Gastroesophageal sphincter (tissue), 3 donors: Measurements from ENCODE around the gene MGARP.

Experiments used
- EP300 ChIP-seq: sonication (generic); formaldehyde crosslinking; IDR thresholded peaks from one replicate; pipeline ENCODE4 v1.6.1; 2017; ENCODE audit warnings: antibody characterized with exemption, mild to moderate bottlenecking
- POLR2A ChIP-seq, 2 donors: fragments of 450-650 bp; IDR thresholded peaks; one replicate each; pipeline ENCODE4 v1.6.1; 2017; ENCODE audit warnings: antibody characterized with exemption in 2 of 2, mild to moderate bottlenecking in 2 of 2, moderate library complexity in 1 of 2
- POLR2AphosphoS5 ChIP-seq: sonication (generic); formaldehyde crosslinking; IDR thresholded peaks from one replicate; pipeline ENCODE4 v1.6.1; 2017; ENCODE audit warnings: antibody characterized with exemption
- TF ChIP-seq, protein P1 (sequence below), 4 experiments: fragments of 200-600 bp in 2 of 4; fragments of 450-650 bp in 2 of 4; sonication (generic) in 1 of 4; IDR thresholded peaks; one replicate each; pipeline ENCODE4 v1.5.1; 2017 to 2019; ENCODE audit warnings: antibody characterized with exemption in 4 of 4, mild to moderate bottlenecking in 2 of 4, moderate library complexity in 2 of 4

DNA sequence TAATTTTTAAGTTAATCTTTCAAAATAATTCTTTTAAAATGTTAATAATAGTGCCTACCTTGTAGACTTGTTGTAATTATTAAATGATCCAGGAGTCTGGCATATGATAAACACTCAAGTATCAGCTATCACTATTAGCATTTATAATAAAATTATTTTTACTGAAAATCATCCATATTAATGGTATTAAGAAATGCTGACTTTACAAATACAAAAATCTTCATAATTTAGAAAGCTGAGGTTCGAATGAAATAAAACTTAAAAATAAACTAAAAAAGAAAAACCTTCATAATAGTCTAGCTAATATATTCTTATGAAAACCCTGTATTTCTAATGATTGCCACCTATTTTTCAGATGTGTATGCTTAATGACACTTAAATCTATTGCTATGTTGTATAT lies 5.2 kb downstream of the MGARP start:
- TF ChIP-seq, protein P1, sequence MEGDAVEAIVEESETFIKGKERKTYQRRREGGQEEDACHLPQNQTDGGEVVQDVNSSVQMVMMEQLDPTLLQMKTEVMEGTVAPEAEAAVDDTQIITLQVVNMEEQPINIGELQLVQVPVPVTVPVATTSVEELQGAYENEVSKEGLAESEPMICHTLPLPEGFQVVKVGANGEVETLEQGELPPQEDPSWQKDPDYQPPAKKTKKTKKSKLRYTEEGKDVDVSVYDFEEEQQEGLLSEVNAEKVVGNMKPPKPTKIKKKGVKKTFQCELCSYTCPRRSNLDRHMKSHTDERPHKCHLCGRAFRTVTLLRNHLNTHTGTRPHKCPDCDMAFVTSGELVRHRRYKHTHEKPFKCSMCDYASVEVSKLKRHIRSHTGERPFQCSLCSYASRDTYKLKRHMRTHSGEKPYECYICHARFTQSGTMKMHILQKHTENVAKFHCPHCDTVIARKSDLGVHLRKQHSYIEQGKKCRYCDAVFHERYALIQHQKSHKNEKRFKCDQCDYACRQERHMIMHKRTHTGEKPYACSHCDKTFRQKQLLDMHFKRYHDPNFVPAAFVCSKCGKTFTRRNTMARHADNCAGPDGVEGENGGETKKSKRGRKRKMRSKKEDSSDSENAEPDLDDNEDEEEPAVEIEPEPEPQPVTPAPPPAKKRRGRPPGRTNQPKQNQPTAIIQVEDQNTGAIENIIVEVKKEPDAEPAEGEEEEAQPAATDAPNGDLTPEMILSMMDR (IDR thresholded peaks at IDR 0.05) = no peak
- no peak for TF ChIP-seq EP300
- TF ChIP-seq POLR2A (IDR thresholded peaks at IDR 0.05) = no peak
- no peak for TF ChIP-seq POLR2AphosphoS5
